SK-N-MC (cell line): ENCODE measurements around the gene SIRT1.
"Not testable (repeated sequence)": the region's sequence is repeated elsewhere in the genome, so short reads cannot be mapped to it uniquely, and the experiment has no call there.

ENCODE experiments used
- DNase-seq: peaks from one replicate; pipeline ENCODE4 v3.0.0-alpha.2; 2011; ENCODE audit warnings: low read depth, low spot score
- H3K27ac ChIP-seq: fragments of 200-600 bp; sonication (generic); 2 replicates; pipeline ENCODE4 v1.5.1; 2016; ENCODE audit warnings: mixed run types
- H3K36me3 ChIP-seq: fragments of 200-600 bp; sonication (generic); 2 replicates; pipeline ENCODE4 v1.6.1; 2017; ENCODE audit warnings: antibody characterized with exemption, low read length, mixed read lengths; ENCODE audit not compliant: insufficient read depth
- H3K4me3 ChIP-seq: fragments of 200-600 bp; sonication (generic); 2 replicates; pipeline ENCODE4 v1.5.1; 2016
- H3K9ac ChIP-seq: fragments of 200-600 bp; sonication (generic); 2 replicates; pipeline ENCODE4 v1.8.0; 2017; ENCODE audit warnings: mixed run types, mixed read lengths; ENCODE audit not compliant: insufficient read length
- H3K9me3 ChIP-seq: fragments of 200-600 bp; sonication (generic); 2 replicates; pipeline ENCODE4 v1.6.1; 2017; ENCODE audit warnings: low read depth, mild to moderate bottlenecking, antibody characterized with exemption, low read length, moderate library complexity, mixed read lengths
- EZH2 ChIP-seq: fragments of 200-600 bp; sonication (generic); IDR thresholded peaks from one replicate; pipeline ENCODE4 v1.6.1; 2017; ENCODE audit warnings: antibody characterized with exemption
- FOXP2 ChIP-seq: optimal IDR thresholded peaks from 2 replicates; pipeline ENCODE3; 2011; ENCODE audit warnings: mild to moderate bottlenecking, moderate library complexity; ENCODE audit not compliant: insufficient read depth; ENCODE audit errors: extremely low read length, control extremely low read depth
- POLR2AphosphoS5 ChIP-seq: IDR thresholded peaks from 2 replicates; pipeline ENCODE4 v1.6.1; 2012; ENCODE audit warnings: mild to moderate bottlenecking, low read depth, low read length, borderline replicate concordance

Gene SIRT1

GRCh38 chr10:67965456-67965855 lies 81.0 kb downstream of the SIRT1 start:
- H3K9ac ChIP-seq: no peak overlapping the region
- no peak for DNase-seq
- no peak overlapping the region for H3K27ac ChIP-seq
- H3K36me3 ChIP-seq: peaks cover 35% of the 10 kb centered on the region
- TF ChIP-seq EZH2: no peak
- no peak for TF ChIP-seq FOXP2
- TF ChIP-seq POLR2AphosphoS5: no peak
- H3K9me3 ChIP-seq: no peaks in the 10 kb centered on the region
- no peak overlapping the region for H3K4me3 ChIP-seq

GRCh38 chr10:67966035-67966434 lies 81.6 kb downstream of the SIRT1 start:
- H3K9me3 ChIP-seq, DNase-seq, H3K27ac ChIP-seq, H3K9ac ChIP-seq, H3K4me3 ChIP-seq: not testable (repeated sequence)
- H3K36me3 ChIP-seq: peaks cover 34% of the 10 kb centered on the region
